Measurements from ENCODE around the gene FRMD4B. TPM values are rescaled to one million over a fixed set of nuclear protein-coding genes. Genes with fewer than 3 reads are reported as not detected.

The FRMD4B gene
- total RNA-seq, 1 experiment from 2014 or later, result 4.4 TPM

DNA sequence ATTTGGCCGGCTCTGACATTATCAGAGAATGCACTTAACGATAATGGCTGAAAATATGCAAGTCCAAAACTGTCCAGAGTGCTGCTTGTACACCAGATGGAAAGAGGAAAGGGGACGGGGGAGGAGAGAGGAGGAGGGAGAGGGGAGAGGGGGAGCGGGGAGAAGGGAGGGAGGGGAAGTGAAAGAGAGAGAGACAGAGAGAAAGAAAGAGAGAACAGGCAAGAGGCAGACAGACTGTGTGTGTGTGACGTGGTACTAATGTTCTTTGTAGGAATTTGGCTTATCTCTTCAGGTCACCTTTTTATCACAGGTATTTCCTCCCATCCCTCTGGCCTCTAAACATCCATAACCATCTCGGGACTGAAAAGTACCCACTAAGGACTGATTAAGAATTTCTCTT is 188.4 kb downstream of the FRMD4B start:
- H3K4me3 ChIP-seq, result no peak overlapping the region
- H3K27ac ChIP-seq, result no peak overlapping the region
- no peaks in the 10 kb centered on the region for H3K9me3 ChIP-seq (replicated peaks)
- no peaks in the 10 kb centered on the region for H3K36me3 ChIP-seq
- no peaks in the 10 kb centered on the region for H3K27me3 ChIP-seq
- DNase-seq, result no peak
- no peaks in the 10 kb centered on the region for H3K4me1 ChIP-seq

DNA sequence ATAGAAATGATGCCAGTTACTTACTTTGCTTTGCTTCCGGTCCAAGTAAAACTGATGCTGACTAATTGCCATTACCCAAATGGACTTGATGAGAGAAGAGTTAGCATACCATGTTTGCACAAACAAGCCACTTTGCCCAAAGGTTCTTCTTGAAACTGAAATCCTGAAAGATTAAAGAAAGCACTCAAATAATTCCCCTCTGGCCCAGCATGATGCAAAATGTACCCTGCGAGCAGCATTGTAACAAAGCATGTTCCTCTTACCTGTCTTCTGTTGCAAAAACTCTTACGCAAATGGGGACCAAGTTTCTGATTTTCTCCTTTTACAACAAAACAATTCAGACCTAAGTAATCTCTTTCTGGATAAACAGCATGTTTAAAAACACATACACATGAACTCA is 189.0 kb downstream of the FRMD4B start:
- no peaks in the 10 kb centered on the region for H3K36me3 ChIP-seq
- no peak for DNase-seq
- no peaks in the 10 kb centered on the region for H3K27me3 ChIP-seq
- no peaks in the 10 kb centered on the region for H3K4me1 ChIP-seq
- no peak overlapping the region for H3K27ac ChIP-seq
- H3K4me3 ChIP-seq, result no peak overlapping the region
- no peaks in the 10 kb centered on the region for H3K9me3 ChIP-seq (replicated peaks)

DNA sequence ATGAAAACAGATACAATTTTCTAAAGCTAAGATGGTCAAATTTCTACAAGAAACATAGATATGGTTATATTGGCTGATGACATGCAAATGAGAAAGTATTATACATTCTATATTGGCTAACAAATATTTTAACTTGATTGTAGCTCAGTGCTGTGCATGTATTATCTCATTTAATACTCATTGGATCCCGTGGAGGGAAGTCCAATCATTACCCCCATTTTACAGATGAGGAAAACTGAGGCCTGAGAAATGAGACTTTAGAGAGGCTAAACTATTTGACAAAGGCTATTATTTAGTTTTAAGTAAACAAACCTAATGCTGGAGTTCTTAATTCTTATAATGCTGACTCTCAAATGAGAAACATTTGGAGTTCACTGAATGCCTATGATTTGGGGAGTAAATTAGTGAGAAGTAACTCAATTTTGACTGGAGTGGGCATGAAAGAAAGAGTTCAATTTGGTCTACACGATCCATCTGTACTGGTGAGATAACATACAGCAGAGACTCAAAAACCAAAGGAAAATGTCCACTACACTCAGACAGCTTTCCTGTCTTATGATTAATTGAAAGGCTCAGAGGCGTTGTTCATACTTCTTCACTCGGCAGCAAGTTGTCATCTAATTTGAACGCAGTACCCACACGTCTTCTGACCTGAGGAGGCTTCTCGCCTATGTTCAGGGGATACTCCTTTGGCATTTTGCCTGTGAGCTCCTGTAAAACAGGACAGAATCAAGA is 191.3 kb downstream of the FRMD4B start:
- H3K9me3 ChIP-seq (replicated peaks), result no peaks in the 10 kb centered on the region
- no peak overlapping the region for H3K27ac ChIP-seq
- no peaks in the 10 kb centered on the region for H3K27me3 ChIP-seq

DNA sequence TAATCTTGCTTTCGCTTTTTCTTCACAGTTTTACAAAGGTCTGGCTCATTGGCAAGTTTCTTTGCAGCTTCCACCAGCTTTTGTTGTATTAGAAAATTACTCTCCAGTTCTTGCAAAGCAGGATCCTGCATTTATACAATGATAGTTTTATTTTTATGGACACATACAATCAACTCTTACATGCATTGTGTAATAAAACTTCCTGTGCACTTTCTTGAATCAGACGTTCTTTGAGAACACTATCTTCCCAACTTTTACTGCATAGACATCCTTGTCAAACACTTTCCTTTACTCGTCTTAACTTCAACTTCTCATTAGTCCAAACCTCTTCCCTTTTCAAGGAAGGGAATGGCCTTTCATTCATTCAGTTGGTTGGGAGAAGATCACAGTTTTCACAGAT is 192.1 kb downstream of the FRMD4B start:
- DNase-seq, result no peak
- Histone ChIP-seq H3K4me1 (no peaks in the 10 kb centered on the region), H3K27me3 (no peaks in the 10 kb centered on the region), H3K27ac (no peak overlapping the region), H3K36me3 (no peaks in the 10 kb centered on the region), H3K4me3 (no peak overlapping the region), H3K9me3 (replicated peaks) (no peaks in the 10 kb centered on the region)

More for the DNA sequence above, 191.3 kb downstream of the FRMD4B start:
- Histone ChIP-seq H3K36me3 (no peaks in the 10 kb centered on the region), H3K4me3 (no peak overlapping the region), H3K4me1 (no peaks in the 10 kb centered on the region)
- no peak for DNase-seq

DNA sequence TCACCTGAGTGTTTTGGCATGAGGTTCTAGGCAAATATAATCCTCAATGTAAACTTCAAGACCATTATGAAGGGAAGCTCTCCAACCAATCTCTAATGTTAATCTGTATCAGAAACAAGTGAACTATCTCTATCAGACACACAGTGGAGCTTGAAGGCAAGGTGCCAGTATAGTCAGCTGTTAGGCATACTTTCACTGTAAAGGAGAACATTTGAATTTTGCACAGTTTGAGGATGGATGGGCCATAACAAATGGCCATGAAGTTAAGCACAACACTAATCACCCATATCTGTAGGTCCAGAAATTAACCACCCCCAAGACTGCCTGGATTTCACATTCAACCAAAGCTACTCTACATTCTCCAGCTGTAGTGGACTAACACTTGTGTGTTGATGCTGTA is 194.4 kb downstream of the FRMD4B start:
- Histone ChIP-seq H3K4me3 (no peak overlapping the region), H3K27ac (no peak overlapping the region), H3K27me3 (no peaks in the 10 kb centered on the region), H3K36me3 (no peaks in the 10 kb centered on the region), H3K9me3 (replicated peaks) (no peaks in the 10 kb centered on the region), H3K4me1 (no peaks in the 10 kb centered on the region)
- DNase-seq, result no peak

DNA sequence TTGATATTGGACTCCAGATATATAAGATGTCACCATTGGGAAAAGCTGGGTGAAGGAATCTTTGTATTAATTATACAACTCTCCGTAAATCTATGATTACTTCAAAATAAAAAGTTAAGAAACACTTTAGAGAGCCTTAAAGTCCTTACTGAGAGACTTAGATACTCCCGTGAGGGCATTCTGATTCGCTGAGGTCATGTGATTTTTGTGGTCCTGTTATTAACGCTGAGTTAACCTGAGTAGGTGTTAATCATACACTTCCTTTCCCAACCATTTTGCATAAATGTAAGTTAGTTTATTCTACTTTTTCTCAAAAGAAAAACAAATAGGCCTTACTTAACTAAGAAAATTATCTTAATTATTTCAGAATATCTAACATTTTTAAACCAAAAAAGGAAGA is 196.4 kb downstream of the FRMD4B start:
- no peaks in the 10 kb centered on the region for H3K36me3 ChIP-seq
- no peak overlapping the region for H3K4me3 ChIP-seq
- H3K4me1 ChIP-seq, result no peaks in the 10 kb centered on the region
- H3K9me3 ChIP-seq (replicated peaks), result no peaks in the 10 kb centered on the region
- H3K27ac ChIP-seq, result no peak overlapping the region
- DNase-seq, result no peak
- H3K27me3 ChIP-seq, result no peaks in the 10 kb centered on the region

DNA sequence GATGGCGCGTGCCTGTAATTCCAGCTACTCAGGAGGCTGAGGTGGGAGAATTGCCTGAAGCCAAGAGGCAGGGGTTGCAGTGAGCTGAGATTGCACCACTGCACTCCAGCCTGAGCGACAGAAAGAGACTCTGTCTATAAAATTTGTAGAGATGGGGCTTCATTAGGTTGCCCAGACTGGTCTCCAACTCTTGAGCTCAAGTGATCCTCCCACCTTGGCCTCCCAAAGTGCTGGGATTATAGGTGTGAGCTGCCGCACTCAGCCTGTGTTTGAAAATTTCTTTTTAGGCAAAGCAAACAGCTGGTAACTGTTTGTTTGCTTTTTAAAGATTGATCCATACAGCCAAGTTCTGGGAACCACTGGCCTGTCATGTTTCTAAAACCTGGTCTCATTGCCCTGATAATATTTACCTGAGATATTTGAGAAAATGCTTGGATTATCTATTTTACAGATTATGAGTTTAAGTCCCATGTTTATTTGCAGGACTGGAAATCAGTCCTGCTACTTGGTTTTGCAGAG is 199.3 kb downstream of the FRMD4B start:
- Histone ChIP-seq H3K27me3 (no peaks in the 10 kb centered on the region), H3K36me3 (no peaks in the 10 kb centered on the region), H3K4me3 (no peak overlapping the region), H3K4me1 (peaks cover 12% of the 10 kb centered on the region), H3K9me3 (replicated peaks) (no peaks in the 10 kb centered on the region), H3K27ac (no peak overlapping the region)
- no peak for DNase-seq

DNA sequence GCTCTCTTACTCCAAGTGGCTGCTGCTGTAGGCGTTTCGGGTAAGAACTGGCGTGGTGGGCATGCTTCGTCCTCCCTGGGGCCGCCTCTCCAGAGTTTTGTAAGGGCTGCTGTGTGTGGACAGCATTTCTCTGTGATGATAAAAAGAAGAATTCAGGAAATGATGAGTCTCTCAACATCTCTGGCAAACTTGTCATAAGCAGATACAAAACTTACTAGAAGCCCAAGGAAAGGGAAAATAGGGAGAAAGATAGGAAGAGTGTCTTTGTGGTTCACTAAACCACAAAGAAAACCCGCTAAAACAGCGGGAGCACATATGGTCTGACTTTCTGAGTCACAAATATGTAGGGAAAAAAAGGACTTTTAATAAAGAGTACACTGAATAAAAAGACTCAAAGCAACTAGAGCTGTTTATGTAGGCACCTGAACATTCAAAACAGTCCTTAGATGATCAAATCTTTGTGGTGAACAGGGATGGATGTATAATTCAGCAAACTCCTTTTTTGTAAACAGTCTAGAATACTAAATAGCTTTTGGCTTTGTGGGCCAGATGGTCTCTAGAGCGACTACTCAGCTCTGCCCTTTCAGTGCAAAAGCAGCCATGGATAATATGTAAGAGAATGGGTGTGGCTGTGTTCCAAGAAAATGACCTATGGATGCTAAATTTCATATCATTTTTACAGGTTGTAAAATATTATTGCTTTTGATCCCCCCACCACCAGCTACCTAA is 203.1 kb downstream of the FRMD4B start:
- Histone ChIP-seq H3K36me3 (no peaks in the 10 kb centered on the region), H3K27ac (peak overlapping the region; percentile 60)
- DNase-seq, result peak; percentile 11 to 20

DNA sequence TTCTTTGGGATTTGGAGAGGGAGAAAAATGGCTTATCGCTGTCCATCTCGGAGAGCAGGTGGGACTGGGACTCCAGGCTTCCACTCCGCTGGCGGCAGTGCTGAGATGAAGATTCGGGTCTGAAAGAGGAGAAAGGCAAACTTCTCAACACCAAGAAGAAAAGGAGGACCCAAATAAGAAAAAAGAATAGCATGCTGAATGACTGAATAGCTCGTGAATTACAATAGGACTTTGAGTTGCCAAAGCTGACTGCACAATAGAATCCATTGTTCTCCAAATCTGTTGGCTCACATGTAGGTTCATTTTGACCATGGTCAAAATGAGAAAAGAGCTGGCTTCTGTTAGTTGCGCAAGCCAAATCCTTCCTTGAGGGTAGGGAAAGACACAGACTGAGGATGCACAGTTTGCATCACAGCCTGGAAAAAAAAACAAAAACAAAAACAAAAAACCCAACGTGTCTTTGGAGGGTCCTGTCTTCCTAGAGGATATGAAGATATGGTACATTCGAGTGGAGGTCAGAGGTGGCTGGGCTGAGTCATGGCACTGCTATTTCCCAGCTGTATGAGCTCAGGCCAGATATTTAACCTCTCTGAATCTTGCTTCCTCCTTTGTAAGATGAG is 204.2 kb downstream of the FRMD4B start:
- H3K4me3 ChIP-seq, result no peak overlapping the region
- DNase-seq, result peak; percentile 10 to 31
- H3K36me3 ChIP-seq, result no peaks in the 10 kb centered on the region
- H3K27ac ChIP-seq, result peak overlapping the region; percentile 60; the same call in 1 of the 2 replicates
- peaks cover 12% of the 10 kb centered on the region for H3K4me1 ChIP-seq
- no peaks in the 10 kb centered on the region for H3K9me3 ChIP-seq (replicated peaks)
- no peaks in the 10 kb centered on the region for H3K27me3 ChIP-seq

More for the DNA sequence above, 203.1 kb downstream of the FRMD4B start:
- no peaks in the 10 kb centered on the region for H3K27me3 ChIP-seq
- 0 out of 2 replicates have a peak overlapping the region, but pooled peaks have one; percentile 15 for H3K4me3 ChIP-seq
- H3K9me3 ChIP-seq (replicated peaks), result no peaks in the 10 kb centered on the region
- H3K4me1 ChIP-seq, result peaks cover 12% of the 10 kb centered on the region

DNA sequence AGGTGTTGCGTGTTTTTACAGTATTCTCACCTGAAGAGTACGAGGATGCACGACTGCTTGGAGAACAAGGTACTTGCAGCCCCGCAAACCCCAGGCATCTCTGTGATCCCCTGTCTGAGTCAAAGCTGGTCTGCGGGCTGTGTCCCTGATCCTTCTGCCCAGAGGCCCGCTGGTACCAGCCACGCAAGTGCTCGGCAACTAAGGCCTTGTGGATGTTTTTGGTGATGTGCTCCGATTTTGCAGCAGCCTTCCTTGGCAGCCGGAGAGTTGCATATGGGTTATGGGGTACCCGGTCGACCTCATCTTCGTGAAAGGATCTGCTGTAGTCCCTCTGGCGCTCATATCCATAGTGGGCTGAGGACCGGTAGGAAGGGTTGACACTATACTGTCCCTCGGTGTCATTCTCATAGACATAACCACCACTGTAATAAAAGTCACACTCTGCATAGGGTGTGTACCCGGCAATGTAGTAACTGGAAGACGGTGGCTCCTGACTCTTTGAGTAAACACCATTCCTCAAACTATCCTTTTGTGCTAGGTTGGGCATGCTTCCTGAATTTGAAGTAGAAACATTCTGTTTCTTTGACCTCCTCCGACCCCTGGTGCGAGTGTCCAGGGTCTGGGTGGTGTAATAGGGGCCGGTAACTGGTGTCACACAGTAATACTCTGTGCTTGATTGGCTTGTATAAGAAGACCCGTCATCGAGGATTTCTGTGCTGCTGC is 204.9 kb downstream of the FRMD4B start:
- H3K27me3 ChIP-seq, result no peaks in the 10 kb centered on the region
- H3K36me3 ChIP-seq, result no peaks in the 10 kb centered on the region
- DNase-seq, result no peak
- H3K27ac ChIP-seq, result no peak overlapping the region; the same call in 1 of the 2 replicates
- no peaks in the 10 kb centered on the region for H3K9me3 ChIP-seq (replicated peaks)
- H3K4me3 ChIP-seq, result no peak overlapping the region
- H3K4me1 ChIP-seq, result peaks cover 12% of the 10 kb centered on the region

DNA sequence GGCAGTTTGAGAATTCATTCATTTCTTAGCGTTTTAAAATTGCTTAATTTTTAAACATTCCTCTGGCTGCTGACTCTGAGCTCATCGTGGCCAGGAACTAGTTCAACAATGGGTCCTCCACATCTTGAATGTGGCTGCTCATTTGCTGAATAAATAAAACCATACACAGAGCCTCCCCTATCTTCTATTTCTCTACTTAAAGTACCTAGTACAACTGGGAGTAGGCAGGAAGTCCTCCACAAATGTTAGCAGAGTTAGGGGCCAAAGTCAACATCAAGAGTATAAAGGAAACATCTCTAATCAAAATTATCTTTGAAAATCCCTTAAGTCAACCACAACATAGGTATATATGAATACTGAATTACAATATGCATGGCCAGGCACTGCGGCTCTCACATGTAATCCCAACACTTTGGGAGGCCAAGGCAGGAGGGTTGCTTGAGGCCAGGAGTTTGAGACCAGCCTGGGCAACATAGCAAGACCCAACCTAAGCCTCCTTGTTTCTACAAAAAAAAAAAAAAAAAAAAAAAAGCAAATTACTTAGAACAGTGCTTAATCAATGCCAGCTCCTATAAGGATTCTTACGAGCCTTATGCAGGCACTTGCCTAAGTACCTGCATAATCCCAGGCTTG is 206.0 kb downstream of the FRMD4B start:
- Histone ChIP-seq H3K27ac (no peak overlapping the region), H3K36me3 (no peaks in the 10 kb centered on the region), H3K4me1 (peaks cover 12% of the 10 kb centered on the region), H3K4me3 (no peak overlapping the region), H3K27me3 (no peaks in the 10 kb centered on the region), H3K9me3 (replicated peaks) (no peaks in the 10 kb centered on the region)
- no peak for DNase-seq

DNA sequence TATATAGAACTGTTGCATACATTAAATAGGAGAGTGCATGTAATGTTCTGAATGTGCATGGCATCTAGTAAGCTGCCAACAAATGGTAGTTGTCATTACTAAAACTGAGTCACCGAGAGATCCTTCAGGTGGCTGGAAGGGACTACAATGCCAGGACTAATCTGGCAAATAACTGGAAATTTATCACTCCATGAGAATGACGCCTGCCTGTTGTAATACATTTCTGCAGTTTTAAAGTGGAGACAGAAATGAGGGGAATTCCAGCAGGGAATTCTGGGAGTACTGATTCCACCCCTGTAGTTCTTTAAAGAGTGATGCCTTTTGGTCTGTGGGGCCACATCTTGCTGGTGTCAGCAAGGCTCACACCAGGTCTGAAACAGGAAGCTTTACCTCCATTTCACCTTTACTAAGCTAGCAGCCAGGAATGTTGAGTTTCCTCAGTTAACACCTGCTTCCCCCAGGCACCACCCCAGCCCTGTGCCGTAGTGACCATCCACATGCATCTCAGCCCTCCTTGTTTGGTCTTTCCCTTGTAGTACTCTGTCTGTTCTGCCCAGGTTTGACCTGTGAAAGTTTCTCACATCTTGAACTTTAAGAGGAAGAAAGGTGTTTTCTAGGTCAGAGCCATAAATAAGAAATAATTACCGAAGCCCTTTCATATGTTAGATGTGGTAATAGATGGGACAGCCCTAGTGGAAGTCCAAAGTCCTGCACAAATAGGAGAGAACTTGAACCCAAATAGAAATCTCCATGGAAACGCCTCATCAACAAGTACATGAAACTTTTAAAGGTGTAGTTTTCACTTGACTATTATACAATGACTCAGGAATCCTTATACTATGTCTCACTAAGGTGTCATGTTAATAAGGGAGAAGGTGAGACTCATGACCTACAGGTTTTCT is 206.8 kb downstream of the FRMD4B start:
- Histone ChIP-seq H3K4me3 (no peak overlapping the region), H3K27me3 (no peaks in the 10 kb centered on the region), H3K27ac (no peak overlapping the region), H3K4me1 (peaks cover 12% of the 10 kb centered on the region), H3K9me3 (replicated peaks) (no peaks in the 10 kb centered on the region), H3K36me3 (no peaks in the 10 kb centered on the region)
- no peak for DNase-seq

DNA sequence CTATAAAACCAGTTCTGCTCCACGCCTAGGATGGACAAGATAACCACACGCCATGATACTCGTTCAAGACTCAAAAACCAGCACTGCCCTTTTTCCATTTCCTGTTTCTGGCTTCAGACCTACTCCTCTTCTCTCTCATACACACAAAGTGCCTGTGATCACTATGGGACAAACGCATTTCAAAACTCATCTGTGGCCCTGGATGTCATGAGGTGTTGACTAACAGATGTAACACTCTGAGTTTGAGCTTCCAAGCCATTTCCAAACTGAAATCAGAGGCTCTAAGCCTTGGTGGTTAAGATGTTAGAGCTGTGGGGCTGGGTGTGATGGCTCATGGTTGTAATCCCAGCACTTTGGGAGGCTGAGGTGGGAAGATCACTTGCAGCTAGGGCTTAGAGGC is 207.8 kb downstream of the FRMD4B start:
- Histone ChIP-seq H3K9me3 (replicated peaks) (no peaks in the 10 kb centered on the region), H3K27ac (no peak overlapping the region), H3K27me3 (no peaks in the 10 kb centered on the region), H3K4me1 (peaks cover 10% of the 10 kb centered on the region), H3K4me3 (no peak overlapping the region), H3K36me3 (no peaks in the 10 kb centered on the region)
- no peak for DNase-seq
